GM12892 (cell line): ENCODE results near the gene SRPX2. TPM values are rescaled to one million over a fixed set of nuclear protein-coding genes. Genes with fewer than 3 reads are reported as not detected.

Experiments
- DNase-seq: peaks from one replicate; pipeline ENCODE4 v3.0.0; 2011; ENCODE audit not compliant: insufficient read length
- FAIRE-seq: peaks from 2 replicates; lab custom pipeline; 2011; peaks lifted over from hg19 to GRCh38; lab: Jason Lieb, UNC
- POLR2A ChIP-seq: IDR thresholded peaks from 2 replicates; pipeline ENCODE4 v1.6.1; 2011; ENCODE audit warnings: low read depth, low read length, control low read depth
- POLR2AphosphoS5 ChIP-seq: IDR thresholded peaks from 2 replicates; pipeline ENCODE4 v1.6.1; 2011; ENCODE audit warnings: low read depth, low read length, control low read depth
- TAF1 ChIP-seq: IDR thresholded peaks from 2 replicates; pipeline ENCODE4 v1.6.1; 2011; ENCODE audit warnings: low read depth, mild to moderate bottlenecking, control low read depth, low read length, borderline replicate concordance
- polyA plus RNA-seq: library from polyadenylated mRNA; unstranded; fragments of >200 nt; gene quantifications from one replicate; pipeline ENCODE4 v1.2.1, GENCODE V29; 2012; ENCODE audit warnings: missing spikeins, inconsistent platforms; ENCODE audit not compliant: missing spikeins

Gene SRPX2
- polyA plus RNA-seq = not detected

- DNase-seq = no peak
Measured at GRCh38 chrX:100643956-100644860, at the start of gene SRPX2. SRPX2 (plus strand) TSS chrX:100644199; CDS start chrX:100646323, 2,124 bp downstream.

DNA sequence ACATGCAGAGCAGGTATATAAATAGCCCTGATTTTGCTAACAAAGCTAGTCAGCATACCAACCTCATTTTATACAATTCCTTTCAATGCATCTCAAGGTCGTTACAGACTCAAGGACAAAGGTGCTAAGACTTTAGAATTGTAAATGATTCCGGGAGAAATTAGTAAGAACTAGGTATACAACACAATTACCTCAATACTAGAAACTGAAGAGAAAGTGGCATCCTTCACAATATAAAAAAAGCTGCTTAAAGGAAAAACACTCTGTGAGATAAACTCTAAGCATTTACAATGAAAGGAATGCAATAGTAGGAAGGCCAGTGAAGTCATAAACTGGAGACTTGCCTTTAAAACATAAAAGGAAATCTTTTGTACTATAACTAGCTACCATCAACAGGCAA lies 47.4 kb upstream of the SRPX2 start:
- DNase-seq (no peak), FAIRE-seq (no peak)
- TF ChIP-seq POLR2A (no peak), TAF1 (no peak), POLR2AphosphoS5 (no peak)

More at GRCh38 chrX:100643956-100644860, at the start of gene SRPX2:
- no peak for TF ChIP-seq POLR2A
- TF ChIP-seq TAF1 = no peak
- TF ChIP-seq POLR2AphosphoS5 = no peak
- no peak for FAIRE-seq

- no peak for FAIRE-seq
- no peak for DNase-seq
- TF ChIP-seq TAF1 (no peak), POLR2AphosphoS5 (no peak), POLR2A (no peak)
Measured at GRCh38 chrX:100599456-100599855, 44.5 kb upstream of the SRPX2 start.

DNA sequence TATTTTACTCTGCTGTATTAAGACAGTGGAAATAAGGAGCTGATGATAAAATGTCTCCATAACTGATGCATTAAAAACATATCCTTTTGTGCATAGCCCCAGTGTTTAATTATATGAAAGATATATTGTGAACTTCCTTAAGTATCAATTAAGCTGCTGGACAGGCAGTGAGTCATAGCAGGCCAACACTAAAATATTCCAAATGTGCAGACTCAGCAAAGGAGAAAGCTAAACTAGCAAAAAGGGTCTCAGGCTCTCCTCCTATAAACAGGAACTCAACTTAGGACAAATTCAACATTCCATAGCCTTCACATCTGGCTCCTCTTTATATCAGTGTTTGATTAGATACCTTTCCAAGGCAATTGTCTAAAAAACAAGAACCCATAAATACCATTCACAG lies 43.7 kb upstream of the SRPX2 start:
- DNase-seq = no peak
- TF ChIP-seq POLR2AphosphoS5 (no peak), TAF1 (no peak), POLR2A (no peak)
- no peak for FAIRE-seq

GRCh38 chrX:100600758-100601157 lies 43.2 kb upstream of the SRPX2 start:
- DNase-seq (no peak), FAIRE-seq (no peak)
- no peak for TF ChIP-seq TAF1
- TF ChIP-seq POLR2A = no peak
- TF ChIP-seq POLR2AphosphoS5 = no peak

GRCh38 chrX:100606753-100607152 lies 37.2 kb upstream of the SRPX2 start:
- TF ChIP-seq TAF1 = no peak
- TF ChIP-seq POLR2AphosphoS5 = no peak
- TF ChIP-seq POLR2A = no peak
- DNase-seq = no peak
- FAIRE-seq = no peak

GRCh38 chrX:100609591-100609990 lies 34.4 kb upstream of the SRPX2 start:
- DNase-seq = no peak
- no peak for FAIRE-seq
- TF ChIP-seq POLR2A = no peak
- no peak for TF ChIP-seq POLR2AphosphoS5
- no peak for TF ChIP-seq TAF1

DNA sequence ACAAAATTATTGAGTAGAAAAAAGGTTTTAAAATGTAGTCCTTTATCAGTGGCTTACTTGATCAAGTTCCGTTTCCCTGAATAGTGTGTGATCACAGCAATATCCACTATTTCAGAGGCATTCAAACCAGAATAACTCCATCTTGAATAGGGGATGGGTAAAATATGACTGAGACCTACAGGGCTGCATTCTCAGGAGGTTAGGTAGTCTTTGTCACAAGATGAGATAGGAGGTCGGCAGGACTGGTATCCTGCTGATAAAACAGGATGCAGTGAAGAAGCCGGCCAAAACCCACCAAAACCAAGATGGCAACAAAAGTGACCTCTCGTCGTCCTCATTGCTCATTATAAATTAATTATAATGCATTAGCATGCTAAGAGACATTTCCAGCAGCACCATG lies 32.0 kb upstream of the SRPX2 start:
- no peak for DNase-seq
- no peak for FAIRE-seq
- no peak for TF ChIP-seq TAF1
- TF ChIP-seq POLR2AphosphoS5 = no peak
- TF ChIP-seq POLR2A = no peak

DNA sequence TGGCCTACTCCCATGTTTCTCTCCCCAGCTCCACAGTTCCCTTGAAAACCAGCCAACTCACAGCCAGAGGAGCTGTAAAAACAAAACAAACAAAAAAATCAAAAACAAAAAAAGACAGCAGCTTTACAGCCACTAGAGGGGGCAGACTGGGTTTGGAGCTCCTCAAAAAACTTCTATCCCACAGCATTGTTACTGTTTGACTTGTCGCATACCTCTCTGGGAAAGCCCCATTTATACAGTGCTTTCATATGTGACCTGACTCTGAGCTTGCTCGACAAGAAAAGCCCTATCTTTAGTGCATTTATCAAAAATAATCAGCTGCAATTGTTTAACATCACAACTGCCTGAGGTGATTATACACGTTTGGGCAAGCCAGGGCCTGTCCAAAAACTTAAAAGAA lies 29.0 kb upstream of the SRPX2 start:
- no peak for DNase-seq
- no peak for TF ChIP-seq POLR2A
- no peak for TF ChIP-seq TAF1
- TF ChIP-seq POLR2AphosphoS5 = no peak
- FAIRE-seq = peak; percentile 66

- DNase-seq (no peak), FAIRE-seq (no peak)
- TF ChIP-seq POLR2A (no peak), TAF1 (no peak), POLR2AphosphoS5 (no peak)
Measured at GRCh38 chrX:100623001-100623400, 21.0 kb upstream of the SRPX2 start.

DNA sequence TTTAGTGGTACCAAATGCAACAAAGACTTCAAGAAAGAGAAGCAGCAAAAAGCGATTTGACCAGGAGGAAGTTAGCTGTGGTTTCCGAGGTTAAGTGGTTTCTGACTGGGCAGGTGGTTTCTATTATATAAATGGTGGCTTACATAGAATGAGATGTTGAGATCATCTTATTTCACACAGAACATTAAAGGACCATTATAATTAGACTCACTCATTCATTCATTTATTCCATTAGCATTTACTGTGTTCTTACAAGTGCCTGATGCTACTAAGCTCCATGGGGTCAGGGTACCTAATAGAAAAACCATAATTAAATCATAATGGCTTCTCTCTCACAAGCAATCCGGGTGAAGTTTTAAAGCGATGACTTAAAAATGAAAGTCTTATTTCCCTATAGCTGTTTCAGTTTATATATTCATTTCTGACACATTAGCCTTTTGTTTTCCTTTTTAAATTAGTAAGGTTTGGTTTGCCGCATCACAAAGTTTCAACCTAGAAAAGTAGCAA lies 18.0 kb upstream of the SRPX2 start:
- TF ChIP-seq TAF1 (no peak), POLR2AphosphoS5 (no peak), POLR2A (no peak)
- FAIRE-seq (peak; percentile 67), DNase-seq (no peak)

DNA sequence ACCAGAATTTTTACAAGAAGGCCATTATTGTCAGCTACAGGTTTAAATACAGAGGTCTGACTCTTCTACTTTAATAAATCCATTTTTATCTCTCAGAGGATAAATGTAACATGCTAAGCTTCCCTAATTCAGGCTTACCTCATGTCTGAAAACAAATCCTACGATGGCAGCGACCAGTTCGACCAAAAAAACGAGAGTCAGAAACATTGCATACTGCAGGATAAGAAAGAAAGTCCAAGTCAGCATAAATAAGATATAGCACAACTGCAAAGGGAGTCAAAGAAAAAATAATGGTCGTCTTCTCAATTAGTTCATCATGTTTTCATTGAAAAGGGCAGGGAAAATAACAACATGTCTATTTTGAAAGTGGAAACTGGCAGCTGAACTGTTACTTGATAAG lies 9.0 kb upstream of the SRPX2 start:
- DNase-seq (no peak), FAIRE-seq (no peak)
- TF ChIP-seq POLR2AphosphoS5 (no peak), TAF1 (no peak), POLR2A (no peak)

GRCh38 chrX:100635989-100636320 lies 8.0 kb upstream of the SRPX2 start:
- TF ChIP-seq POLR2A (no peak), POLR2AphosphoS5 (no peak), TAF1 (no peak)
- FAIRE-seq (no peak), DNase-seq (no peak)
